HL-60 (cell line): Measurements from ENCODE around the gene PRKCD.

Source experiments
- CTCF ChIP-seq: IDR thresholded peaks from one replicate; pipeline ENCODE4 v1.5.1; 2011; ENCODE audit warnings: low read length, control low read depth, inconsistent platforms; ENCODE audit not compliant: insufficient read depth
- GABPA ChIP-seq: IDR thresholded peaks from 2 replicates; pipeline ENCODE4 v1.6.1; 2012; ENCODE audit warnings: low read depth
- POLR2AphosphoS5 ChIP-seq: IDR thresholded peaks from 2 replicates; pipeline ENCODE4 v1.6.1; 2012; ENCODE audit warnings: low read depth
- REST ChIP-seq: IDR thresholded peaks from 2 replicates; pipeline ENCODE4 v1.6.1; 2012; ENCODE audit warnings: low read depth; ENCODE audit not compliant: insufficient replicate concordance

GRCh38 chr3:53153980-53154379 lies 7.0 kb upstream of the PRKCD start:
- TF ChIP-seq CTCF (no peak), REST (no peak), GABPA (no peak), POLR2AphosphoS5 (no peak)
